MCF 10A (cell line): ENCODE results near the gene AGAP1. TPM values are rescaled to one million over a fixed set of nuclear protein-coding genes. Genes with fewer than 3 reads are reported as not detected.

Experiments used
- Bru-seq: library from RNA; stranded (reverse); fragments of 400-500 nt; gene quantifications from one replicate; lab custom pipeline; 2021; lab: Mats Ljungman, UMichigan
- BruChase-seq, 2 experiments: library from RNA; stranded (reverse); fragments of 400-500 nt; gene quantifications; one replicate each; lab custom pipeline; 2021; lab: Mats Ljungman, UMichigan
- BruUV-seq: library from RNA; stranded (reverse); fragments of 400-500 nt; replicated peaks from 2 replicates; lab custom pipeline; 2021; lab: Mats Ljungman, UMichigan
- CTCF ChIA-PET: fragments of 300-600 bp; sonication (Branson Sonifier 250); formaldehyde crosslinking; extraction: SDS; loops from one replicate; lab custom pipeline; 2021; ENCODE audit warnings: antibody characterized with exemption, inconsistent platforms; lab: Yijun Ruan, JAX
- POLR2A ChIA-PET: fragments of 300-600, 350-650 bp; sonication (Branson Sonifier 250); formaldehyde crosslinking; extraction: SDS; loops from one replicate; lab custom pipeline; 2020; ENCODE audit warnings: antibody characterized with exemption, inconsistent platforms; lab: Yijun Ruan, JAX
- DNase-seq: peaks from one replicate; pipeline ENCODE4 v3.0.0-alpha.2; 2018; ENCODE audit not compliant: unreplicated experiment
- H3K27ac Mint-ChIP-seq: one replicate; pipeline ENCODE4 v1.8.0; 2022; ENCODE audit warnings: mild to moderate bottlenecking, low read depth, mixed read lengths; ENCODE audit not compliant: unreplicated experiment
- H3K27me3 Mint-ChIP-seq: one replicate; pipeline ENCODE4 v1.8.0; 2022; ENCODE audit warnings: mixed read lengths; ENCODE audit not compliant: insufficient read depth, unreplicated experiment
- H3K36me3 Mint-ChIP-seq: one replicate; pipeline ENCODE4 v1.8.0; 2022; ENCODE audit warnings: mild to moderate bottlenecking, moderate library complexity, mixed read lengths; ENCODE audit not compliant: insufficient read depth, unreplicated experiment
- H3K4me1 Mint-ChIP-seq: one replicate; pipeline ENCODE4 v1.8.0; 2022; ENCODE audit warnings: mixed read lengths; ENCODE audit not compliant: insufficient read depth, unreplicated experiment
- H3K4me3 Mint-ChIP-seq: one replicate; pipeline ENCODE4 v1.8.0; 2022; ENCODE audit warnings: mild to moderate bottlenecking, moderate library complexity, mixed read lengths; ENCODE audit not compliant: unreplicated experiment
- H3K9me3 Mint-ChIP-seq: one replicate; pipeline ENCODE4 v1.8.0; 2022; ENCODE audit warnings: mixed read lengths; ENCODE audit not compliant: unreplicated experiment
- CTCF ChIP-seq: fragments of 200-600 bp; IDR thresholded peaks from one replicate; pipeline ENCODE4 v1.8.0; 2022; ENCODE audit warnings: antibody characterized with exemption, mild to moderate bottlenecking; ENCODE audit not compliant: unreplicated experiment
- intact Hi-C: fragments of 100-400 bp; cut with micrococcal nuclease; formaldehyde crosslinking; loops from 2 replicates; pipeline ENCODE4 v1.14.1; 2022
- long read RNA-seq: library from polyadenylated mRNA; stranded (forward); transcript quantifications from one replicate; pipeline ENCODE4 v2.0.0, GENCODE V29; 2022
- total RNA-seq: library from RNA; stranded (reverse); gene quantifications from 2 replicates; pipeline ENCODE4 v1.2.3, GENCODE V29; 2022

The AGAP1 gene
- total RNA-seq (41.3 and 42.4 TPM in 2 replicates), Bru-seq, nascent RNA (percentile 75 among the genes with signal in this experiment), BruChase-seq, experiment 1, labeled RNA remaining after a 6-hour chase (percentile 68 among the genes with signal in this experiment), BruChase-seq, experiment 2, labeled RNA remaining after a 2-hour chase (percentile 69 among the genes with signal in this experiment)
- long read RNA-seq, full-length matches to known transcripts: 3 of 24 reads
- long read RNA-seq, partial matches to known transcripts: 3 of 24 reads
- long read RNA-seq, other reads (novel, unspliced or antisense): 18 of 24 reads

- Mint-ChIP-seq H3K27ac (no peak within 1 kb of the TSS), H3K4me3 (peak within 1 kb of the TSS; percentile 77), H3K27me3 (no peaks in the 10 kb centered on the region), H3K9me3 (no peaks in the 10 kb centered on the region), H3K36me3 (no peaks in the 10 kb centered on the region), H3K4me1 (peaks cover 16% of the 10 kb centered on the region)
- CTCF ChIA-PET: interaction anchor here (1.0 to 1.4 kb wide), 2 partner anchors 96 to 100 kb away, joined by 3 to 4 read pairs; no protein-coding TSS in a partner anchor
- DNase-seq: peak; percentile 83
- intact Hi-C loops: loop anchor here (1.0 to 10.0 kb wide), 3 partner anchors 100 to 357 kb away; no protein-coding TSS in a partner anchor
- no peak for TF ChIP-seq CTCF
- BruUV-seq: no TSS peak
- POLR2A ChIA-PET: interaction anchor here (0.6 to 1.0 kb wide), 4 partner anchors 10 to 28 kb away, joined by 3 to 5 read pairs (median 4); no protein-coding TSS in a partner anchor
These were observed at the start of gene AGAP1 for GRCh38 chr2:235493775-235494715. AGAP1 (plus strand) TSS chr2:235494043.

GRCh38 chr2:235444101-235444597 is 49.7 kb upstream of the AGAP1 start:
- Mint-ChIP-seq H3K9me3 (no peaks in the 10 kb centered on the region), H3K36me3 (peaks cover 4% of the 10 kb centered on the region), H3K27ac (no peak overlapping the region), H3K4me1 (peaks cover 7% of the 10 kb centered on the region), H3K4me3 (no peak overlapping the region), H3K27me3 (peaks cover 27% of the 10 kb centered on the region)
- BruUV-seq: no TSS peak
- DNase-seq: peak; percentile 34
- no peak for TF ChIP-seq CTCF
- CTCF ChIA-PET: no interaction called here
- intact Hi-C loops: no loop called here
- POLR2A ChIA-PET: no interaction called here

GRCh38 chr2:235445116-235445515 is 48.7 kb upstream of the AGAP1 start:
- POLR2A ChIA-PET: no interaction called here
- no peak for DNase-seq
- no peak for TF ChIP-seq CTCF
- CTCF ChIA-PET: no interaction called here
- intact Hi-C loops: no loop called here
- BruUV-seq: no TSS peak
- Mint-ChIP-seq H3K27me3 (peaks cover 26% of the 10 kb centered on the region), H3K9me3 (no peaks in the 10 kb centered on the region), H3K4me3 (no peak overlapping the region), H3K27ac (no peak overlapping the region), H3K36me3 (peaks cover 4% of the 10 kb centered on the region), H3K4me1 (peaks cover 7% of the 10 kb centered on the region)

GRCh38 chr2:235446082-235446481 is 47.8 kb upstream of the AGAP1 start:
- CTCF ChIA-PET: interaction anchor here (0.9 kb wide), 1 partner anchor 146 kb away, joined by 6 read pairs; no protein-coding TSS in a partner anchor

More at GRCh38 chr2:235446082-235446481, 47.8 kb upstream of the AGAP1 start:
- peaks cover 28% of the 10 kb centered on the region for H3K27me3 Mint-ChIP-seq
- intact Hi-C loops: no loop called here
- no TSS peak for BruUV-seq
- H3K9me3 Mint-ChIP-seq: no peaks in the 10 kb centered on the region
- no peak for TF ChIP-seq CTCF
- no peak overlapping the region for H3K4me3 Mint-ChIP-seq
- POLR2A ChIA-PET: no interaction called here
- peaks cover 7% of the 10 kb centered on the region for H3K4me1 Mint-ChIP-seq
- H3K27ac Mint-ChIP-seq: no peak overlapping the region
- no peak for DNase-seq
- H3K36me3 Mint-ChIP-seq: peaks cover 4% of the 10 kb centered on the region
